SK-N-MC (cell line): Measurements from ENCODE around the gene NCCRP1.

Experiments used
- DNase-seq: peaks from one replicate; pipeline ENCODE4 v3.0.0-alpha.2; 2011; ENCODE audit warnings: low read depth, low spot score
- H3K27ac ChIP-seq: fragments of 200-600 bp; sonication (generic); 2 replicates; pipeline ENCODE4 v1.5.1; 2016; ENCODE audit warnings: mixed run types
- H3K36me3 ChIP-seq: fragments of 200-600 bp; sonication (generic); 2 replicates; pipeline ENCODE4 v1.6.1; 2017; ENCODE audit warnings: antibody characterized with exemption, low read length, mixed read lengths; ENCODE audit not compliant: insufficient read depth
- H3K4me3 ChIP-seq: fragments of 200-600 bp; sonication (generic); 2 replicates; pipeline ENCODE4 v1.5.1; 2016
- H3K9ac ChIP-seq: fragments of 200-600 bp; sonication (generic); 2 replicates; pipeline ENCODE4 v1.8.0; 2017; ENCODE audit warnings: mixed run types, mixed read lengths; ENCODE audit not compliant: insufficient read length
- H3K9me3 ChIP-seq: fragments of 200-600 bp; sonication (generic); 2 replicates; pipeline ENCODE4 v1.6.1; 2017; ENCODE audit warnings: low read depth, mild to moderate bottlenecking, antibody characterized with exemption, low read length, moderate library complexity, mixed read lengths
- EZH2 ChIP-seq: fragments of 200-600 bp; sonication (generic); IDR thresholded peaks from one replicate; pipeline ENCODE4 v1.6.1; 2017; ENCODE audit warnings: antibody characterized with exemption
- FOXP2 ChIP-seq: optimal IDR thresholded peaks from 2 replicates; pipeline ENCODE3; 2011; ENCODE audit warnings: mild to moderate bottlenecking, moderate library complexity; ENCODE audit not compliant: insufficient read depth; ENCODE audit errors: extremely low read length, control extremely low read depth
- POLR2AphosphoS5 ChIP-seq: IDR thresholded peaks from 2 replicates; pipeline ENCODE4 v1.6.1; 2012; ENCODE audit warnings: mild to moderate bottlenecking, low read depth, low read length, borderline replicate concordance

The NCCRP1 gene

GRCh38 chr19:39162441-39163043 is 34.2 kb upstream of the NCCRP1 start:
- H3K4me3 ChIP-seq: no peak overlapping the region
- H3K9me3 ChIP-seq: no peaks in the 10 kb centered on the region
- no peaks in the 10 kb centered on the region for H3K36me3 ChIP-seq
- H3K9ac ChIP-seq: no peak overlapping the region
- no peak for DNase-seq
- H3K27ac ChIP-seq: no peak overlapping the region
- TF ChIP-seq FOXP2: no peak
- TF ChIP-seq POLR2AphosphoS5: no peak
- TF ChIP-seq EZH2: no peak

- Histone ChIP-seq H3K36me3 (no peaks in the 10 kb centered on the region), H3K4me3 (no peak overlapping the region), H3K9ac (no peak overlapping the region), H3K27ac (no peak overlapping the region), H3K9me3 (no peaks in the 10 kb centered on the region)
- TF ChIP-seq FOXP2 (no peak), EZH2 (no peak), POLR2AphosphoS5 (no peak)
- DNase-seq: no peak
Measured at GRCh38 chr19:39163621-39164020, 33.1 kb upstream of the NCCRP1 start.

GRCh38 chr19:39164289-39164688 is 32.5 kb upstream of the NCCRP1 start:
- Histone ChIP-seq H3K4me3 (no peak overlapping the region), H3K27ac (no peak overlapping the region), H3K36me3 (no peaks in the 10 kb centered on the region), H3K9ac (no peak overlapping the region), H3K9me3 (no peaks in the 10 kb centered on the region)
- DNase-seq: no peak
- TF ChIP-seq FOXP2 (no peak), POLR2AphosphoS5 (no peak), EZH2 (no peak)

GRCh38 chr19:39165857-39166256 is 30.9 kb upstream of the NCCRP1 start:
- Histone ChIP-seq H3K36me3 (no peaks in the 10 kb centered on the region), H3K9ac (no peak overlapping the region), H3K27ac (no peak overlapping the region), H3K9me3 (no peaks in the 10 kb centered on the region), H3K4me3 (no peak overlapping the region)
- DNase-seq: no peak
- no peak for TF ChIP-seq POLR2AphosphoS5

- no peak overlapping the region for H3K27ac ChIP-seq
- DNase-seq: no peak
- no peak overlapping the region for H3K9ac ChIP-seq
- no peak for TF ChIP-seq EZH2
- TF ChIP-seq FOXP2: no peak
- no peak for TF ChIP-seq POLR2AphosphoS5
- no peak overlapping the region for H3K4me3 ChIP-seq
- H3K9me3 ChIP-seq: no peaks in the 10 kb centered on the region
- H3K36me3 ChIP-seq: no peaks in the 10 kb centered on the region
Measured at GRCh38 chr19:39166571-39167391, 30.0 kb upstream of the NCCRP1 start.

- Histone ChIP-seq H3K36me3 (no peaks in the 10 kb centered on the region), H3K9ac (no peak overlapping the region), H3K27ac (no peak overlapping the region), H3K9me3 (no peaks in the 10 kb centered on the region), H3K4me3 (no peak overlapping the region)
- TF ChIP-seq FOXP2: no peak
- TF ChIP-seq POLR2AphosphoS5: no peak
- no peak for TF ChIP-seq EZH2
- no peak for DNase-seq
Measured at GRCh38 chr19:39167461-39168257, 29.1 kb upstream of the NCCRP1 start.

- Histone ChIP-seq H3K9me3 (no peaks in the 10 kb centered on the region), H3K9ac (no peak overlapping the region), H3K4me3 (no peak overlapping the region), H3K36me3 (no peaks in the 10 kb centered on the region), H3K27ac (no peak overlapping the region)
- DNase-seq: no peak
- TF ChIP-seq POLR2AphosphoS5: no peak
- TF ChIP-seq EZH2: no peak
- no peak for TF ChIP-seq FOXP2
Measured at GRCh38 chr19:39168258-39169142, 28.3 kb upstream of the NCCRP1 start.

- DNase-seq: no peak
- H3K4me3 ChIP-seq: no peak overlapping the region
- H3K9me3 ChIP-seq: no peaks in the 10 kb centered on the region
- TF ChIP-seq FOXP2 (no peak), EZH2 (no peak), POLR2AphosphoS5 (no peak)
- H3K9ac ChIP-seq: no peak overlapping the region
- H3K27ac ChIP-seq: no peak overlapping the region
- no peaks in the 10 kb centered on the region for H3K36me3 ChIP-seq
Measured at GRCh38 chr19:39169143-39169810, 27.5 kb upstream of the NCCRP1 start.
